Adrenal gland (tissue), 12 donors: ENCODE measurements around the gene SAFB. TPM values are rescaled to one million over a fixed set of nuclear protein-coding genes. Genes with fewer than 3 reads are reported as not detected.

ENCODE experiments used
- DNase-seq, 7 donors: peaks; one replicate each; pipeline ENCODE4 v3.0.0-alpha.2; 2019 to 2020
- H3K27ac ChIP-seq, 5 donors: fragments of 200-600 bp; sonication (generic) in 4 of 5; 1 replicate in 3 of 5; 2 replicates in 2 of 5; pipeline versions ENCODE4 v1.5.1 to v1.8.0; 2016 to 2020; ENCODE audit warnings: mild to moderate bottlenecking in 1 of 5
- H3K27me3 ChIP-seq: fragments of 200-600 bp; 2 replicates; pipeline ENCODE4 v1.8.0; 2021
- H3K36me3 ChIP-seq, 2 donors: fragments of 200-600 bp; replicated peaks in 1 of 2; 1 replicate in 1 of 2; 2 replicates in 1 of 2; pipeline versions ENCODE4 v1.5.1 to v1.8.0; 2018 to 2022
- H3K4me1 ChIP-seq, 2 donors: fragments of 200-600 bp; replicated peaks in 1 of 2; 1 replicate in 1 of 2; 2 replicates in 1 of 2; pipeline versions ENCODE4 v1.5.1 to v1.8.0; 2018 to 2021
- H3K4me3 ChIP-seq, 4 donors: fragments of 200-600 bp; sonication (generic) in 3 of 4; one replicate each; pipeline ENCODE4 v1.5.1; 2016 to 2018
- H3K9me3 ChIP-seq, 3 donors: fragments of 200-600 bp; sonication (generic) in 1 of 3; replicated peaks in 1 of 3; 1 replicate in 2 of 3; 2 replicates in 1 of 3; pipeline versions ENCODE4 v1.5.1 to v1.8.0; 2016 to 2021
- CTCF ChIP-seq, 6 experiments: fragments of 450-650 bp in 4 of 6; fragments of 200-600 bp in 2 of 6; sonication (generic) in 1 of 6; IDR thresholded peaks; 1 replicate in 5 of 6; 2 replicates in 1 of 6; pipeline versions ENCODE4 v1.5.1 to v1.8.0; 2016 to 2021; ENCODE audit warnings: antibody characterized with exemption in 6 of 6, mild to moderate bottlenecking in 2 of 6, moderate library complexity in 1 of 6
- POLR2A ChIP-seq, 2 donors: fragments of 450-650 bp; IDR thresholded peaks; one replicate each; pipeline ENCODE4 v1.6.1; 2017; ENCODE audit warnings: antibody characterized with exemption in 2 of 2, mild to moderate bottlenecking in 2 of 2, moderate library complexity in 1 of 2
- WGBS, 4 donors: extraction: QIAGEN DNeasy Blood & Tissue Kit in 2 of 4; methylation state at CpG; one replicate each; pipeline versions ENCODE4 v1.1.5 to v1.1.7; 2013 to 2017; 5-methylcytosine and 5-hydroxymethylcytosine counted together
- intact Hi-C, 2 donors: fragments of 100-400 bp; cut with DNase I; formaldehyde crosslinking; loops; one replicate each; pipeline versions ENCODE4 v1.14.1 to v1.15.0; 2022 to 2023
- polyA plus RNA-seq, 3 donors: library from polyadenylated mRNA; stranded (reverse); fragments of 200-250 nt in 2 of 3; fragments of 350-450 nt in 1 of 3; fragmentation: Illumina TruSeq in 1 of 3; extraction: RNeasy Lipid Tissue Mini Kit (QIAGEN cat#74804) in 1 of 3; gene quantifications; one replicate each; pipeline ENCODE4 v1.2.3, GENCODE V29; 2013 to 2014
- total RNA-seq, 9 donors: library from RNA; depleted of rRNA in 4 of 9; stranded (reverse); fragments of >200 nt in 4 of 9; fragments of 120-200 nt in 1 of 9; fragmentation: NEBNext Ultra II Directional in 1 of 9; extraction: Animal tissue kit (Norgen Biotek cat#: 25700) in 1 of 9; gene quantifications; one replicate each; pipeline versions ENCODE4 v1.1.0 to v1.2.4, GENCODE V29; 2013 to 2023
- donor health status: healthy with polysubstance abuse.
- donor health status: Bipolar disorder and iron deficiency.
- donor health status: DM: yes; HTN: yes; CAD: no.
- donor health status: DM: no; HTN: no; CAD: no.
- donor health status: DM: no; HTN: no; CAD: no.
- donor health status: DM: yes; HTN: yes; CAD: no.

Gene SAFB
- total and polyA plus RNA-seq, 12 donors = 38.4 to 125 (median 55.5) TPM

- Histone ChIP-seq H3K4me1 (peaks cover 12 to 26% of the 10 kb centered on the region in 2 donors), H3K36me3 (peaks cover 0 to 55% of the 10 kb centered on the region in 2 donors), H3K27me3 (no peaks in the 10 kb centered on the region), H3K9me3 (no peaks in the 10 kb centered on the region), H3K4me3 (peak overlapping the region in 1 of 4 donors; percentile 67), H3K27ac (peak overlapping the region; percentile 6 to 95 (median 93))
- DNase-seq = peak in 6 of 7 donors; percentile 55 to 67 (median 62)
- 34 to 65% (median 40%) methylated on average over 10 to 42 of the region's 42 CpGs for WGBS, 4 donors
- TF ChIP-seq CTCF (IDR thresholded peaks at IDR 0.05) (no peak), POLR2A (IDR thresholded peaks at IDR 0.05) (no peak)
- intact Hi-C loops = no loop called here
These were observed 69.2 kb downstream of the SAFB start for GRCh38 chr19:5691822-5692722.

DNA sequence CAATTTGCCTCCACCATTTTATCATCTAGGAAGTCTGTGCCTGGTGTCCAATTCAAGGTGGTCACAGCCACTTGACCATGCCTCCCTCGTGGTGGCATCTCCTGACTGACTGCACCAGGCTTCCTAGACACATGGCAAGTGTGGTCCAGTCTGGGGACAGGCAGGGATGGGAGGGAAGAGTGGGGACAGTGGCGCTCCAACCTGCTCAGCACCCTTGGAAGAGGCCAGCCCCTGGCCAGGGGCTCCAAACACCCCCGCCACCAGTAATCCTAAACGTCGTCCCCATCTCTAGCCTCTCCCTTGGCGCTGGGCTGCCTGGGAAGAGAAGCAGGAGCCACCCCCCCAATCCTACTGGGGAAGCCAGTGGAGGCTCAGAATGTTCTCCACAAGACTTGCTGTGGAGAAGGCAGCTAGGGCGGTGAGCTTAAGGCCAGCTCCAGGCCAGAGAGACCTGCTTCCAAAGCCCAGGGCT lies 69.9 kb downstream of the SAFB start:
- WGBS, 4 donors = 11 to 68% (median 56%) methylated on average over 1 to 7 of the region's 7 CpGs
- no peak for DNase-seq
- TF ChIP-seq POLR2A (IDR thresholded peaks at IDR 0.05) (no peak), CTCF (IDR thresholded peaks at IDR 0.05) (no peak)
- Histone ChIP-seq H3K4me3 (no peak overlapping the region), H3K27ac (peak overlapping the region; percentile 6 to 95 (median 93)), H3K27me3 (no peaks in the 10 kb centered on the region), H3K9me3 (no peaks in the 10 kb centered on the region), H3K4me1 (peaks cover 12 to 22% of the 10 kb centered on the region in 2 donors), H3K36me3 (peaks cover 0 to 55% of the 10 kb centered on the region in 2 donors)
- intact Hi-C loops = no loop called here

GRCh38 chr19:5693195-5694166 lies 70.6 kb downstream of the SAFB start:
- H3K36me3 ChIP-seq = peaks cover 0 to 60% of the 10 kb centered on the region in 2 donors
- 62 to 72% (median 66%) methylated on average over 28 to 39 of the region's 39 CpGs for WGBS, 4 donors
- no peaks in the 10 kb centered on the region for H3K27me3 ChIP-seq
- H3K4me1 ChIP-seq = peaks cover 14 to 29% of the 10 kb centered on the region in 2 donors
- H3K27ac ChIP-seq = peak overlapping the region in 4 of 5 donors; percentile 6 to 95 (median 92)
- intact Hi-C loops = no loop called here
- H3K9me3 ChIP-seq = no peaks in the 10 kb centered on the region
- H3K4me3 ChIP-seq = no peak overlapping the region
- DNase-seq = peak in 4 of 7 donors; percentile 54 to 69 (median 66)
- TF ChIP-seq POLR2A (IDR thresholded peaks at IDR 0.05) = no peak
- TF ChIP-seq CTCF (IDR thresholded peaks at IDR 0.05) = no peak
